K562 (cell line): ENCODE measurements around the gene KASH5. TPM values are rescaled to one million over a fixed set of nuclear protein-coding genes. Genes with fewer than 3 reads are reported as not detected.

Experiments
- BDP1 ChIP-seq: IDR thresholded peaks from 3 replicates; pipeline ENCODE4 v1.6.1; 2011; ENCODE audit not compliant: insufficient read length, insufficient read depth
- ESRRA ChIP-seq: fragments of 450-650 bp; IDR thresholded peaks from 2 replicates; pipeline ENCODE4 v1.6.1; 2014; ENCODE audit warnings: low read depth, mild to moderate bottlenecking, moderate library complexity, borderline replicate concordance
- FOSL1 ChIP-seq: fragments of 200-800 bp; sonication (Bioruptor generic); conservative IDR thresholded peaks from 2 replicates; pipeline ENCODE4 v1.6.1; 2016; ENCODE audit warnings: missing genetic modification characterization, missing compliant biosample characterization
- IFI16 ChIP-seq: fragments of 250-450 bp; sonication (Bioruptor Pico); IDR thresholded peaks from 2 replicates; pipeline ENCODE4 v2.1.2; 2022; ENCODE audit warnings: mild to moderate bottlenecking, inconsistent platforms
- KLF16 ChIP-seq: IDR thresholded peaks from 2 replicates; pipeline ENCODE4 v1.6.1; 2016; ENCODE audit warnings: antibody characterized with exemption
- LARP7 ChIP-seq: fragments of 450-650 bp; IDR thresholded peaks from 2 replicates; pipeline ENCODE4 v1.6.1; 2016
- LEF1 ChIP-seq: fragments of 450-650 bp; IDR thresholded peaks from 2 replicates; pipeline ENCODE4 v1.6.1; 2016; ENCODE audit warnings: mild to moderate bottlenecking
- MED1 ChIP-seq: sonication (generic); formaldehyde crosslinking; IDR thresholded peaks from 2 replicates; pipeline ENCODE4 v1.8.1; 2023; ENCODE audit warnings: missing genetic modification reagents, borderline replicate concordance
- PHTF2 ChIP-seq: fragments of 250-450 bp; sonication (Bioruptor Pico); IDR thresholded peaks from 2 replicates; pipeline ENCODE4 v1.5.0; 2021; ENCODE audit warnings: mild to moderate bottlenecking
- PRMT5 ChIP-seq: sonication (generic); formaldehyde crosslinking; IDR thresholded peaks from 2 replicates; pipeline ENCODE4 v1.5.0; 2020; ENCODE audit warnings: missing genetic modification reagents
- RAD51 ChIP-seq: fragments of 450-650 bp; IDR thresholded peaks from 2 replicates; pipeline ENCODE4 v1.7.1; 2016; ENCODE audit warnings: low read depth, mild to moderate bottlenecking, borderline replicate concordance
- TFAM ChIP-seq: fragments of 250-450 bp; sonication (Bioruptor Pico); conservative IDR thresholded peaks from 2 replicates; pipeline ENCODE4 v1.5.0; 2021; ENCODE audit warnings: mild to moderate bottlenecking, moderate library complexity
- U2AF1 ChIP-seq: fragments of 200-400 bp; formaldehyde crosslinking; optimal IDR thresholded peaks from 2 replicates; pipeline ENCODE3; 2017; ENCODE audit warnings: mild to moderate bottlenecking, low read depth, low read length, moderate library complexity
- ZBED1 ChIP-seq: IDR thresholded peaks from 2 replicates; pipeline ENCODE4 v1.6.1; 2014
- ZNF232 ChIP-seq: sonication (generic); formaldehyde crosslinking; IDR thresholded peaks from 2 replicates; pipeline ENCODE4 v1.8.0; 2022; ENCODE audit warnings: mild to moderate bottlenecking, missing genetic modification reagents
- ZNF766 ChIP-seq: fragments of 200-800 bp; sonication (Bioruptor generic); conservative IDR thresholded peaks from 2 replicates; pipeline ENCODE4 v1.6.1; 2016; ENCODE audit warnings: missing genetic modification characterization, missing compliant biosample characterization
- polyA plus RNA-seq, 8 experiments: library from polyadenylated mRNA; depleted of rRNA in 4 of 8; stranded (reverse) in 5 of 8; unstranded in 3 of 8; fragments of >200 nt; fragmentation: Nextera tagmentation in 2 of 8; fragmentation: Illumina TruSeq in 1 of 8; extraction: Ambion mirVana in 2 of 8; extraction: Trizol in 1 of 8; gene quantifications; 2 replicates each; pipeline versions ENCODE4 v1.2.1 to v1.2.3, GENCODE V29; 2011 to 2014; ENCODE audit warnings: inconsistent platforms in 1 of 8, missing spikeins in 1 of 8
- total RNA-seq, 7 experiments: library from RNA; depleted of rRNA in 6 of 7; stranded (reverse); fragments of >200 nt in 6 of 7; fragmentation: Illumina TruSeq in 2 of 7; extraction: Trizol in 2 of 7; gene quantifications; 2 replicates each; pipeline versions ENCODE4 v1.2.1 to v1.2.3, GENCODE V29; 2011 to 2021; ENCODE audit warnings: low replicate concordance in 1 of 7
- TF ChIP-seq, protein P1 (sequence below): fragments of 450-650 bp; IDR thresholded peaks from 2 replicates; pipeline ENCODE4 v1.6.1; 2017; ENCODE audit warnings: antibody characterized with exemption
- TF ChIP-seq, protein P2 (sequence below): conservative IDR thresholded peaks from 2 replicates; pipeline ENCODE4 v1.6.1; 2011; ENCODE audit warnings: low read depth, mild to moderate bottlenecking, low read length; ENCODE audit not compliant: control insufficient read depth
- TF ChIP-seq, protein P3 (sequence below): sonication (generic); formaldehyde crosslinking; IDR thresholded peaks from 2 replicates; pipeline ENCODE4 v1.8.0; 2023; ENCODE audit warnings: missing genetic modification reagents, mild to moderate bottlenecking, borderline replicate concordance

KASH5 gene
- total and polyA plus RNA-seq, 9 of the 15 experiments (the other 6 are each of a cell fraction or from before 2014, with no cell fraction given) = 0.07 to 0.84 (median 0.34) TPM; not detected in 1

DNA sequence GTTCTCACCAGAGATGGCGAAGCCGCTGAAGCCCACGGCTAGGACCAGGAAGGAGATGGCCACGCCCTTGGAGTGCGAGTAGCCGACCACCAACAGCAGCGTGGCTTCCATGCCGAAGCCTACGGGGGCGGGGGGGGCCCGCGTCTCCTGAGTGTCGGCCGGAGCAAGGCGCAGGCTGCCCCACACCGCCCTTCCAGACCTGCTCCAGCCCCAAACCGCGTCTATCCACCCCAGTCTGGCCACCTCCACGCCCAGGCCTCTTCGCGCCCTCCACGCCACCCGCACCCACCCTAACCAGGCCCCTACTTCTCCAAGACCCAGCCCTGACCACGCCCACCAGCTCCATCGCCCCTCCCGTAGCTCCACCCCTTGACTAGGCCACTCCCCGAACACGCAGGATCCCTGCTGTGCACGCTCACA is 43.3 kb downstream of the KASH5 start (continued):
- TF ChIP-seq, protein P1, sequence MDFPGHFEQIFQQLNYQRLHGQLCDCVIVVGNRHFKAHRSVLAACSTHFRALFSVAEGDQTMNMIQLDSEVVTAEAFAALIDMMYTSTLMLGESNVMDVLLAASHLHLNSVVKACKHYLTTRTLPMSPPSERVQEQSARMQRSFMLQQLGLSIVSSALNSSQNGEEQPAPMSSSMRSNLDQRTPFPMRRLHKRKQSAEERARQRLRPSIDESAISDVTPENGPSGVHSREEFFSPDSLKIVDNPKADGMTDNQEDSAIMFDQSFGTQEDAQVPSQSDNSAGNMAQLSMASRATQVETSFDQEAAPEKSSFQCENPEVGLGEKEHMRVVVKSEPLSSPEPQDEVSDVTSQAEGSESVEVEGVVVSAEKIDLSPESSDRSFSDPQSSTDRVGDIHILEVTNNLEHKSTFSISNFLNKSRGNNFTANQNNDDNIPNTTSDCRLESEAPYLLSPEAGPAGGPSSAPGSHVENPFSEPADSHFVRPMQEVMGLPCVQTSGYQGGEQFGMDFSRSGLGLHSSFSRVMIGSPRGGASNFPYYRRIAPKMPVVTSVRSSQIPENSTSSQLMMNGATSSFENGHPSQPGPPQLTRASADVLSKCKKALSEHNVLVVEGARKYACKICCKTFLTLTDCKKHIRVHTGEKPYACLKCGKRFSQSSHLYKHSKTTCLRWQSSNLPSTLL = no peak
- TF ChIP-seq LARP7 (peak; percentile 67; the same call in 1 of the 2 replicates), KLF16 (no peak), PRMT5 (CRISPR knock-in tag) (no peak), U2AF1 (no peak), RAD51 (no peak), PHTF2 (CRISPR knock-in tag) (no peak), ZBED1 (no peak), ZNF766 (CRISPR knock-in tag) (no peak), BDP1 (no peak), TFAM (no peak), ZNF232 (CRISPR knock-in tag) (no peak), FOSL1 (tag) (no peak), IFI16 (no peak), ESRRA (no peak), MED1 (no peak), LEF1 (no peak)
- TF ChIP-seq, protein P2, sequence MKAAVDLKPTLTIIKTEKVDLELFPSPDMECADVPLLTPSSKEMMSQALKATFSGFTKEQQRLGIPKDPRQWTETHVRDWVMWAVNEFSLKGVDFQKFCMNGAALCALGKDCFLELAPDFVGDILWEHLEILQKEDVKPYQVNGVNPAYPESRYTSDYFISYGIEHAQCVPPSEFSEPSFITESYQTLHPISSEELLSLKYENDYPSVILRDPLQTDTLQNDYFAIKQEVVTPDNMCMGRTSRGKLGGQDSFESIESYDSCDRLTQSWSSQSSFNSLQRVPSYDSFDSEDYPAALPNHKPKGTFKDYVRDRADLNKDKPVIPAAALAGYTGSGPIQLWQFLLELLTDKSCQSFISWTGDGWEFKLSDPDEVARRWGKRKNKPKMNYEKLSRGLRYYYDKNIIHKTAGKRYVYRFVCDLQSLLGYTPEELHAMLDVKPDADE = no peak
- TF ChIP-seq, protein P3, sequence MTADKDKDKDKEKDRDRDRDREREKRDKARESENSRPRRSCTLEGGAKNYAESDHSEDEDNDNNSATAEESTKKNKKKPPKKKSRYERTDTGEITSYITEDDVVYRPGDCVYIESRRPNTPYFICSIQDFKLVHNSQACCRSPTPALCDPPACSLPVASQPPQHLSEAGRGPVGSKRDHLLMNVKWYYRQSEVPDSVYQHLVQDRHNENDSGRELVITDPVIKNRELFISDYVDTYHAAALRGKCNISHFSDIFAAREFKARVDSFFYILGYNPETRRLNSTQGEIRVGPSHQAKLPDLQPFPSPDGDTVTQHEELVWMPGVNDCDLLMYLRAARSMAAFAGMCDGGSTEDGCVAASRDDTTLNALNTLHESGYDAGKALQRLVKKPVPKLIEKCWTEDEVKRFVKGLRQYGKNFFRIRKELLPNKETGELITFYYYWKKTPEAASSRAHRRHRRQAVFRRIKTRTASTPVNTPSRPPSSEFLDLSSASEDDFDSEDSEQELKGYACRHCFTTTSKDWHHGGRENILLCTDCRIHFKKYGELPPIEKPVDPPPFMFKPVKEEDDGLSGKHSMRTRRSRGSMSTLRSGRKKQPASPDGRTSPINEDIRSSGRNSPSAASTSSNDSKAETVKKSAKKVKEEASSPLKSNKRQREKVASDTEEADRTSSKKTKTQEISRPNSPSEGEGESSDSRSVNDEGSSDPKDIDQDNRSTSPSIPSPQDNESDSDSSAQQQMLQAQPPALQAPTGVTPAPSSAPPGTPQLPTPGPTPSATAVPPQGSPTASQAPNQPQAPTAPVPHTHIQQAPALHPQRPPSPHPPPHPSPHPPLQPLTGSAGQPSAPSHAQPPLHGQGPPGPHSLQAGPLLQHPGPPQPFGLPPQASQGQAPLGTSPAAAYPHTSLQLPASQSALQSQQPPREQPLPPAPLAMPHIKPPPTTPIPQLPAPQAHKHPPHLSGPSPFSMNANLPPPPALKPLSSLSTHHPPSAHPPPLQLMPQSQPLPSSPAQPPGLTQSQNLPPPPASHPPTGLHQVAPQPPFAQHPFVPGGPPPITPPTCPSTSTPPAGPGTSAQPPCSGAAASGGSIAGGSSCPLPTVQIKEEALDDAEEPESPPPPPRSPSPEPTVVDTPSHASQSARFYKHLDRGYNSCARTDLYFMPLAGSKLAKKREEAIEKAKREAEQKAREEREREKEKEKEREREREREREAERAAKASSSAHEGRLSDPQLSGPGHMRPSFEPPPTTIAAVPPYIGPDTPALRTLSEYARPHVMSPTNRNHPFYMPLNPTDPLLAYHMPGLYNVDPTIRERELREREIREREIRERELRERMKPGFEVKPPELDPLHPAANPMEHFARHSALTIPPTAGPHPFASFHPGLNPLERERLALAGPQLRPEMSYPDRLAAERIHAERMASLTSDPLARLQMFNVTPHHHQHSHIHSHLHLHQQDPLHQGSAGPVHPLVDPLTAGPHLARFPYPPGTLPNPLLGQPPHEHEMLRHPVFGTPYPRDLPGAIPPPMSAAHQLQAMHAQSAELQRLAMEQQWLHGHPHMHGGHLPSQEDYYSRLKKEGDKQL (CRISPR knock-in tag) = no peak
